ENCODE results near the gene HOXB7.

DNA sequence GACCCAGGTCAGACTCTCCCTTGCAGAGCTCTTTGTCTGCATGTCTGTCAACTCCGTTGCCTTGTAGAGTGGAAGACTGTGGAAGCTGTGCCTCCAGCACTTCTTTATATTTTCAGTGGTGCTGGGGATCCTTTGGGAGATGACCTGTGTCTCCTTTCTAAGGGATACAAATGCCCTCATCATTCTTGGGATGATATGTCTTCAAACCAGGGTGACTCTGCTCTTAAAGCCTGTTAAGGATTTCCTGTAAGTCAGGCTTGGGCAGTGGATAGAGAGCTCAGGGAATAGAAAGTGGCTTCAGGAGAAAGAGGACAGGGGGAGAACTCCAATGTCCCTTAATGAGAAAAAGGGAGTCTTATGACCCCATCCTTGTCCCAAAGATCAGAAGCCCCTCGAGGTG lies 22.3 kb downstream of the HOXB7 start:
- TF ChIP-seq, protein P1, sequence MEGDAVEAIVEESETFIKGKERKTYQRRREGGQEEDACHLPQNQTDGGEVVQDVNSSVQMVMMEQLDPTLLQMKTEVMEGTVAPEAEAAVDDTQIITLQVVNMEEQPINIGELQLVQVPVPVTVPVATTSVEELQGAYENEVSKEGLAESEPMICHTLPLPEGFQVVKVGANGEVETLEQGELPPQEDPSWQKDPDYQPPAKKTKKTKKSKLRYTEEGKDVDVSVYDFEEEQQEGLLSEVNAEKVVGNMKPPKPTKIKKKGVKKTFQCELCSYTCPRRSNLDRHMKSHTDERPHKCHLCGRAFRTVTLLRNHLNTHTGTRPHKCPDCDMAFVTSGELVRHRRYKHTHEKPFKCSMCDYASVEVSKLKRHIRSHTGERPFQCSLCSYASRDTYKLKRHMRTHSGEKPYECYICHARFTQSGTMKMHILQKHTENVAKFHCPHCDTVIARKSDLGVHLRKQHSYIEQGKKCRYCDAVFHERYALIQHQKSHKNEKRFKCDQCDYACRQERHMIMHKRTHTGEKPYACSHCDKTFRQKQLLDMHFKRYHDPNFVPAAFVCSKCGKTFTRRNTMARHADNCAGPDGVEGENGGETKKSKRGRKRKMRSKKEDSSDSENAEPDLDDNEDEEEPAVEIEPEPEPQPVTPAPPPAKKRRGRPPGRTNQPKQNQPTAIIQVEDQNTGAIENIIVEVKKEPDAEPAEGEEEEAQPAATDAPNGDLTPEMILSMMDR (IDR thresholded peaks at IDR 0.05): no peak
- TF ChIP-seq POLR2A (IDR thresholded peaks at IDR 0.05): no peak

Data from Peyer's patch (tissue), 4 donors.